SK-N-MC (cell line): Measurements from ENCODE around the gene MKRN1.

Source experiments
- EZH2 ChIP-seq: fragments of 200-600 bp; sonication (generic); IDR thresholded peaks from one replicate; pipeline ENCODE4 v1.6.1; 2017; ENCODE audit warnings: antibody characterized with exemption
- POLR2AphosphoS5 ChIP-seq: IDR thresholded peaks from 2 replicates; pipeline ENCODE4 v1.6.1; 2012; ENCODE audit warnings: mild to moderate bottlenecking, low read depth, low read length, borderline replicate concordance

GRCh38 chr7:140512317-140513000 lies 33.2 kb upstream of the MKRN1 start:
- no peak for TF ChIP-seq EZH2
- no peak for TF ChIP-seq POLR2AphosphoS5
